Lower leg skin (tissue), 4 donors: ENCODE measurements around the gene CD37. TPM values are rescaled to one million over a fixed set of nuclear protein-coding genes. Genes with fewer than 3 reads are reported as not detected.

Experiments used
- DNase-seq, 2 donors: peaks; one replicate each; pipeline ENCODE4 v3.0.0-alpha.2; 2019; ENCODE audit warnings: low spot score in 2 of 2
- H3K4me3 ChIP-seq: fragments of 200-600 bp; sonication (generic); 2 replicates; pipeline ENCODE4 v1.5.1; 2017; ENCODE audit warnings: mild to moderate bottlenecking, low read depth; ENCODE audit not compliant: poor library complexity, severe bottlenecking
- POLR2A ChIP-seq, 2 donors: fragments of 450-650 bp; IDR thresholded peaks; one replicate each; pipeline ENCODE4 v1.6.1; 2016 to 2017; ENCODE audit warnings: antibody characterized with exemption in 2 of 2, mild to moderate bottlenecking in 1 of 2, moderate library complexity in 1 of 2
- WGBS, 2 donors: methylation state at CpG; one replicate each; pipeline ENCODE4 v1.1.5; 2018; 5-methylcytosine and 5-hydroxymethylcytosine counted together
- intact Hi-C: fragments of 100-400 bp; cut with DNase I; formaldehyde crosslinking; loops from one replicate; pipeline ENCODE4 v1.15.0; 2023; ENCODE audit warnings: low total_unique reads
- total RNA-seq, 4 donors: library from RNA; depleted of rRNA; stranded (reverse); fragments of >200 nt; gene quantifications; one replicate each; pipeline ENCODE4 v1.1.0, GENCODE V29; 2016
- TF ChIP-seq, protein P1 (sequence below), 3 donors: fragments of 450-650 bp; IDR thresholded peaks; one replicate each; pipeline ENCODE4 v1.5.1; 2016; ENCODE audit warnings: antibody characterized with exemption in 3 of 3, mild to moderate bottlenecking in 3 of 3, moderate library complexity in 2 of 3

CD37 gene
- total RNA-seq, 4 donors from 2014 or later = 2.6 to 8.5 (median 5.9) TPM

GRCh38 chr19:49378512-49378911 is 43.3 kb downstream of the CD37 start:
- intact Hi-C loops = no loop called here
- no peak overlapping the region for H3K4me3 ChIP-seq
- no peak for DNase-seq
- no peak for TF ChIP-seq POLR2A (IDR thresholded peaks at IDR 0.05)
- TF ChIP-seq, protein P1, sequence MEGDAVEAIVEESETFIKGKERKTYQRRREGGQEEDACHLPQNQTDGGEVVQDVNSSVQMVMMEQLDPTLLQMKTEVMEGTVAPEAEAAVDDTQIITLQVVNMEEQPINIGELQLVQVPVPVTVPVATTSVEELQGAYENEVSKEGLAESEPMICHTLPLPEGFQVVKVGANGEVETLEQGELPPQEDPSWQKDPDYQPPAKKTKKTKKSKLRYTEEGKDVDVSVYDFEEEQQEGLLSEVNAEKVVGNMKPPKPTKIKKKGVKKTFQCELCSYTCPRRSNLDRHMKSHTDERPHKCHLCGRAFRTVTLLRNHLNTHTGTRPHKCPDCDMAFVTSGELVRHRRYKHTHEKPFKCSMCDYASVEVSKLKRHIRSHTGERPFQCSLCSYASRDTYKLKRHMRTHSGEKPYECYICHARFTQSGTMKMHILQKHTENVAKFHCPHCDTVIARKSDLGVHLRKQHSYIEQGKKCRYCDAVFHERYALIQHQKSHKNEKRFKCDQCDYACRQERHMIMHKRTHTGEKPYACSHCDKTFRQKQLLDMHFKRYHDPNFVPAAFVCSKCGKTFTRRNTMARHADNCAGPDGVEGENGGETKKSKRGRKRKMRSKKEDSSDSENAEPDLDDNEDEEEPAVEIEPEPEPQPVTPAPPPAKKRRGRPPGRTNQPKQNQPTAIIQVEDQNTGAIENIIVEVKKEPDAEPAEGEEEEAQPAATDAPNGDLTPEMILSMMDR (IDR thresholded peaks at IDR 0.05) = no peak
- 80 to 87% methylated on average over 3 of the region's 3 CpGs for WGBS, 2 donors

- 93 to 98% methylated on average over 3 of the region's 3 CpGs for WGBS, 2 donors
- intact Hi-C loops = no loop called here
- no peak for DNase-seq
- TF ChIP-seq, protein P1 (IDR thresholded peaks at IDR 0.05) = no peak
- no peak for TF ChIP-seq POLR2A (IDR thresholded peaks at IDR 0.05)
- no peak overlapping the region for H3K4me3 ChIP-seq
These were observed 45.2 kb downstream of the CD37 start for GRCh38 chr19:49380391-49380790.

GRCh38 chr19:49382639-49383038 is 47.4 kb downstream of the CD37 start:
- 95 to 97% methylated on average over 5 of the region's 5 CpGs for WGBS, 2 donors
- no peak overlapping the region for H3K4me3 ChIP-seq
- intact Hi-C loops = no loop called here
- no peak for DNase-seq
- TF ChIP-seq POLR2A (IDR thresholded peaks at IDR 0.05) = no peak
- TF ChIP-seq, protein P1 (IDR thresholded peaks at IDR 0.05) = no peak

DNA sequence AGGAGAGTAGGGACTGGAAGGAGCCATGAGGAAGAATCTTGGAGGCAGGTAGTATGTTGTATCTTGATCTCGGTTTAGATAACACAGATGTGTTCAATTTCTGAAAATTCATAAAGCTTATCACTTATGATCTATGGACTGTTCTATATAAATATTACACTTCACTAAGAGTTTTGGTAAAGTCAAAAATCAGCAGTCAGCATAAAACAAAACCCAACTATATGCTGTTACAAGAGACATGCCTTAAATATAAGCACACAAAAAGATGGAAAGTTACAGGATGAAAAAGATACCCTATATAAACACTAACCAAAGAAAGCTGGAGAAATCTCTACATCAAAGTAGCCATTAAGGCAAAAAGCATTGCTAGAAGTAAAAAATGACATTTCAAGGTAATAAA is 48.4 kb downstream of the CD37 start:
- DNase-seq = no peak
- TF ChIP-seq, protein P1 (IDR thresholded peaks at IDR 0.05) = no peak
- no peak for TF ChIP-seq POLR2A (IDR thresholded peaks at IDR 0.05)
- intact Hi-C loops = no loop called here
- 43 to 81% methylated on average over 1 of the region's 1 CpG for WGBS, 2 donors
- no peak overlapping the region for H3K4me3 ChIP-seq

- WGBS, 2 donors = 53 to 57% methylated on average over 38 to 40 of the region's 40 CpGs
- intact Hi-C loops = no loop called here
- DNase-seq = peak; percentile 55 to 90
- no peak within 1 kb of the TSS for H3K4me3 ChIP-seq
- TF ChIP-seq, protein P1 (IDR thresholded peaks at IDR 0.05) = no peak
- no peak for TF ChIP-seq POLR2A (IDR thresholded peaks at IDR 0.05)
These were observed 52.7 kb downstream of the CD37 start, which contains the start of gene KASH5 for GRCh38 chr19:49387936-49388372. Gene KASH5 (plus strand): TSS chr19:49388249. CDS start chr19:49390884, 2,635 bp downstream.

GRCh38 chr19:49389406-49389805 is 54.2 kb downstream of the CD37 start:
- no peak for TF ChIP-seq POLR2A (IDR thresholded peaks at IDR 0.05)
- TF ChIP-seq, protein P1 (IDR thresholded peaks at IDR 0.05) = no peak
- no peak for DNase-seq
- intact Hi-C loops = no loop called here
- no peak overlapping the region for H3K4me3 ChIP-seq
- 76 to 77% methylated on average over 19 to 20 of the region's 20 CpGs for WGBS, 2 donors
